ENCODE data around the gene RNASEH1.
A peak's percentile ranks its signal among the peaks of the same experiment; 100 is the strongest.
"Not testable (repeated sequence)": the region's sequence is repeated elsewhere in the genome, so short reads cannot be mapped to it uniquely, and the experiment has no call there.

RNASEH1 gene

DNA sequence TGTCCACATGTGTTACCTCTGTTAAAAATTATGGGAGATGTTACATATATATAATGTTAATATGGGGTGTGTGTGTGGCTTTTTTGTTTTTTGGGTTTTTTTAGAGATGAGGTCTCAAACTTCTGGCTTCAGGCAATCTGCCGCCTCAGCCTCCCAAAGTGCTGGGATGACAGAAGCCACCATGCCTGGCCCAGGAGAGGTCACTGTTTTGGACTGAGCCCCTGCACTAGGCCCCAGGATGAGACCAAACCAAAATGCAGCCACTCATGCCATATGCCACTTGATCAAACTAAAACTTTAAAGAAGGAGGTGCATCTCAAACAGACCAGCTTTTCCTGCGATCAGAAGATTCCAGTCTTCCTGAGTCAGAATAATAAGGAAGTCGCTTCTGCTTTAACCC lies 41.3 kb downstream of the RNASEH1 start:
- H3K4me3 ChIP-seq (ENCODE audit: low read length) = no peak overlapping the region
- TF ChIP-seq, protein P1, sequence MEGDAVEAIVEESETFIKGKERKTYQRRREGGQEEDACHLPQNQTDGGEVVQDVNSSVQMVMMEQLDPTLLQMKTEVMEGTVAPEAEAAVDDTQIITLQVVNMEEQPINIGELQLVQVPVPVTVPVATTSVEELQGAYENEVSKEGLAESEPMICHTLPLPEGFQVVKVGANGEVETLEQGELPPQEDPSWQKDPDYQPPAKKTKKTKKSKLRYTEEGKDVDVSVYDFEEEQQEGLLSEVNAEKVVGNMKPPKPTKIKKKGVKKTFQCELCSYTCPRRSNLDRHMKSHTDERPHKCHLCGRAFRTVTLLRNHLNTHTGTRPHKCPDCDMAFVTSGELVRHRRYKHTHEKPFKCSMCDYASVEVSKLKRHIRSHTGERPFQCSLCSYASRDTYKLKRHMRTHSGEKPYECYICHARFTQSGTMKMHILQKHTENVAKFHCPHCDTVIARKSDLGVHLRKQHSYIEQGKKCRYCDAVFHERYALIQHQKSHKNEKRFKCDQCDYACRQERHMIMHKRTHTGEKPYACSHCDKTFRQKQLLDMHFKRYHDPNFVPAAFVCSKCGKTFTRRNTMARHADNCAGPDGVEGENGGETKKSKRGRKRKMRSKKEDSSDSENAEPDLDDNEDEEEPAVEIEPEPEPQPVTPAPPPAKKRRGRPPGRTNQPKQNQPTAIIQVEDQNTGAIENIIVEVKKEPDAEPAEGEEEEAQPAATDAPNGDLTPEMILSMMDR (conservative IDR thresholded peaks at IDR 0.05; ENCODE audit: low read length) = no peak
- no peak for DNase-seq (ENCODE audit: low read depth)

DNA sequence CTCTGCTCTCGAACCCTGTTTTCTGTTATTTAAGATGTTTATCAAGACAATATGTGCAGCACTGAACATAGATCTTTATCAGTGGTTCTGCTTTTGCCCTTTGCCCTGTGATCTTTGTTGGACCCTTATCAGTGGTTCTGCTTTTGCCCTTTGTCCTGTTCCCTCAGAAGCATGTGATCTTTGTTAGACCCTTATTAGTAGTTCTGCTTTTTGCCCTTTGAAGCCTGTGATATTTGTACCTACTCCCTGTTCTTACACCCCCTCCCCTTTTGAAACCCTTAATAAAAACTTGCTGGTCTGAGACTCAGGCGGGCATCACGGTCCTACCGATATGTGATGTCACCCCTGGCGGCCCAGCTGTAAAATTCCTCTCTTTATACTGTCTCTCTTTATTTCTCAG lies 42.7 kb downstream of the RNASEH1 start:
- DNase-seq (ENCODE audit: low read depth); H3K4me3 ChIP-seq (ENCODE audit: low read length): not testable (repeated sequence)

DNA sequence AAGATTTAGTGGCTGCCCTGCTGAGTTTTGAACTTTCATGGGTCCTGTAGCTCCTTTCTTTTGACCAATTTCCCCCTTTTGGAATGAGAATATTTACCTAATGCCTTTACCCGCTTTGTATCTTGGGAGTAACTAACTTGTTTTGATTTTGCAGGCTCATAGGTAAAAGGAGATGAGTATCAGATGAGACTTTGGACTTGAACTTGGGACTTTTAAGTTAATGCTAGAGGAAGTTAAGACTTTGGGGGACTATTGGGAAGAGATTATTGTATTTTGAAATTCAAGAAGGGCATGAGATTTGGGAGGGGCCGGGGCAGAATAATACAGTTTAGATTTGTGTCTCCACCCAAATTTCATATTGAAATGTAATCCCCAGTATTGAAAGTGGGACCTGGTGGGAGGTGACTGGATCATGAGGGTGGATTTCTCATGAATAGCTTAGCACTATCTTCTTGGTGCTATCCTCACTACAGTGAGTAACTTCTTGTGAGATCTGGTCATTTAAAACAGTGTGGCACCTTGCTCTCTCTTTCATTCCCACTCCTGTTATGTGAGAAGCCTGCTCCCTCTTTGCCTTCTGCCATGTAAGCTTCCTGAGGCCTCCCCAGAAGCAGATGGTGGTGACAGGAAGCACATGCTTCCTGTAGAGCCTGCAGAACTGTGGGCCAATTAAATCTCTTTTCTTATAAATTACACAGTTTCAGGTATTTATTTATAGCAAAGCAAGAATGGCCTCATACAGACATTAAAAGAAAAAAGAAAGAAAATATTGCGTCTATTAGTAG lies 44.9 kb downstream of the RNASEH1 start:
- TF ChIP-seq, protein P1 (conservative IDR thresholded peaks at IDR 0.05; ENCODE audit: low read length) = no peak
- H3K4me3 ChIP-seq (ENCODE audit: low read length) = no peak overlapping the region
- no peak for DNase-seq (ENCODE audit: low read depth)

DNA sequence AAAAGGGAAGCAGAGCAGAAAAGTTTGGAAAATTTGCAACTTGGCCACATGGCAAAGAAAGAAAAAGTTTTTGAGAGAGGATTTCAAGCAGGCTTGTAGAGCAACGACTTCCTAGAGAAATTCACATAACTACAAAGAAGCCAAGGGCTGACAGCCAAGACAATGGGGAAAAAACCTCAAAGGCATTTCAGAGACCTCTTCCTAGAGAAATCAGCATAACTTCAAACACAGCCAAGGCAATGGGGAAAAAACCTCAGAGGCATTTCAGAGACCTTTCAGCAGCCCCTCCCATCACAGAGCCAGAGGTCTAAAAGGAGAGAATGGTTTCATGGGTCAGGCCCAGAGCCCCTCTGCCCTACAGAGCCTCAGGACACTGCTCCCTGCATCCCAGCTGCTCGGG lies 46.0 kb downstream of the RNASEH1 start:
- TF ChIP-seq, protein P1 (conservative IDR thresholded peaks at IDR 0.05; ENCODE audit: low read length) = no peak
- H3K4me3 ChIP-seq (ENCODE audit: low read length) = no peak overlapping the region
- peak; percentile 21 for DNase-seq (ENCODE audit: low read depth)

DNA sequence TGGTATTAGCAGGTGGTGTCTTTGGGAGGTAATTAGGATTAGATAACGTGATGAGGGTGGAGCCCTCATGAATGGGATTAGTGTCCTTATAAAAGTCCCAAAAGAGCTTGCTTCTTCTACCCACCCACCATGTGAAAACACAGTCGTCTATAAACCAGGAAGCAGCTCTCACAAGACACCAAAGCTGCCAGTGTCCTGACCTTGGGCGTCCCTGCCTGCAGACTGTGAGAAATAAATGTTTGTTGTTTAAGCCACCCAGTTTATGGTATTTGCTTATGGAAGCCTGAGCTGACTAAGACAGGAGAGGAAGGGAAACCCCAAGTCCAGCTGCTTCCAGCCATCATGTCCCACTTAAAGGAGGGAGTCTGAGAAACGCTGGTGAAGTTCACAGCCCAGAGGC lies 52.4 kb downstream of the RNASEH1 start:
- DNase-seq (ENCODE audit: low read depth) = no peak
- no peak overlapping the region for H3K4me3 ChIP-seq (ENCODE audit: low read length)
- TF ChIP-seq, protein P1 (conservative IDR thresholded peaks at IDR 0.05; ENCODE audit: low read length) = no peak

DNA sequence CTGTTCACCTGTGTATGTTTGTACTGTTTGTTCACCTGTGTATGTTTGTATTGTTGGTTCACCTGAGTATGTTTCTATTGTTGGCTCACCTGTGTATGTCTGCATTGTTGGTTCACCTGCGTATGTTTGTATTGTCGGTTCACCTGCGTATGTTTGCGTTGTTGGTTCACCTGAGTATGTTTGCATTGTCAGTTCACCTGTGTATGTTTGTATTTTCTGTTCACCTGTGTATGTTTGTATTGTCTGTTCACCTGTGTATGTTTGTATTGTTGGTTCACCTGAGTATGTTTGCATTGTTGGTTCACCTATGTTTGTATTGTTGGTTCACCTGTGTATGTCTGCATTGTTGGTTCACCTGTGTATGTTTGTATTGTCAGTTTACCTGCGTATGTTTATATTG lies 53.4 kb downstream of the RNASEH1 start:
- DNase-seq (ENCODE audit: low read depth) = no peak
- TF ChIP-seq, protein P1 (conservative IDR thresholded peaks at IDR 0.05; ENCODE audit: low read length) = no peak
- no peak overlapping the region for H3K4me3 ChIP-seq (ENCODE audit: low read length)

DNA sequence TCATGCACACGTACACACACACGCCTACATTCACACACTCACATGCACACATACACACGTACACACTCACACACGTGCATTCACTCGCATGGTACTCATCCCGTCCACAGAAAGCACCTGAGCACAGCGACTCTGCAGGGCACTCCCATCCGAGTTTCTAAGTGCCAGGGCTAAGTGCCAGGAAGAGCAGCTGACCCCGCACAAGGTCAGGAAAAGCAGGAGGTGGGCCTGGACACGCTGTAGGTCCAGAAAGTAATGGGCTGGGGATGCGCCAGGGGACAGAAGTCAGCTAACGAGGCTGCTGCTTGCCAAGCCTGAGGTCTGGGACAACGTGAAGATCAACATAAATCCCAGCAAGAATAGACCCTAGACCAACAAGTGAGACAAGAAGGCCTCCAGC lies 54.6 kb downstream of the RNASEH1 start:
- H3K4me3 ChIP-seq (ENCODE audit: low read length) = no peak overlapping the region
- DNase-seq (ENCODE audit: low read depth) = no peak
- TF ChIP-seq, protein P1 (conservative IDR thresholded peaks at IDR 0.05; ENCODE audit: low read length) = no peak
